Measurements from ENCODE around the gene TRMT44.
"Not testable (repeated sequence)": the region's sequence is repeated elsewhere in the genome, so short reads cannot be mapped to it uniquely, and the experiment has no call there.

Gene TRMT44

DNA sequence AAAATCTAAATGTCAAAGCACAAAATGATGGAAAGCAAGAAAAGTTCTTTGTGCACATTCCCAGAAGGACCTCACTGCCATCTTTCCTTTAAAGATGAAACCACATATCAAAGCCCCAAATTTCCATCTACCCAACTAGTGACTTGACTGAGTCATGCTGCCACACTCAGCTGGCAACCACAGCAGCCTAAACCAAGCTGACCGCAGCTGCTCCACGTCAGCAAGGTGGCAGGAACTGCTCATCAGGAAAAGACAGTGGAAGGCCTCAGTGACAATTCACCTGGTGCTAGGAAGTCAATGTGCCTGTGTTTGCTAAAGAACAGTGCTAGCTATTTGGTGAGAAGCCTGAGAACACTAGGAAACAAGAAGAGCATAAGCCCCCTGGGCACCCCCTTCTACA, 26.2 kb upstream of the TRMT44 start:
- H3K27ac ChIP-seq = no peak overlapping the region
- H3K4me1 ChIP-seq = peaks cover 37% of the 10 kb centered on the region
- no peaks in the 10 kb centered on the region for H3K9me3 ChIP-seq
- H3K27me3 ChIP-seq = no peaks in the 10 kb centered on the region
- peaks cover 38% of the 10 kb centered on the region for H3K36me3 ChIP-seq
- no peak overlapping the region for H3K4me3 ChIP-seq
- no peak overlapping the region for H3K4me2 ChIP-seq
- TF ChIP-seq Cebpa-rat (IDR thresholded peaks at IDR 0.05) = no peak
- H4K20me1 ChIP-seq = peaks cover 37% of the 10 kb centered on the region
- no peak overlapping the region for H3K9ac ChIP-seq

DNA sequence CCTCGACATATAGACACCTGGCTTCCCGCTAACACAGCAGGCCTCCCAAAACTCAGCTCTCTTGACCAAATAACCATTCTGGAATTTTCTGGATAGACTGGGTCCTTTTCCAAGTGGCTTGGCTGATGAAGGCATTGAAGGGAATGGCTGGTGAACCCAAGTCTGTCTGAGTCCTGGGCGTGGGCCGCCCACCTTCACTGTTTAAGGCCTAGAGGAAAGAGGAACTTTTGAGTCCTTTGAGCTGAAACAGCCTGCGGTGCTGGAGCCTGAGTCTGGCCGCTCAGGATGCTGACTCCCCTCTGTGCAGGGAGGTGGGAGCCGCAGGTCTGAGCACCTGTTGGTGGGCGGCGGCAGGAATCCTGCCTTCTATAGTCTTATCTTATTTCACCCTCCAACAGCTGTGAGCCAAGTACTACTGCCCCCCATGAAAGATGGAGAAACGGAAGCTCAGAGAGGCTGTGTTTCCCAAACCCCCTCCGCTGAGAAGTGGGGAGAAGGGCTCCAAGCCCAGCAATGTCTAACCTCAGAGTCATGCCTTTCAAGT, 23.4 kb upstream of the TRMT44 start:
- H3K27ac ChIP-seq = no peak overlapping the region
- no peaks in the 10 kb centered on the region for H3K27me3 ChIP-seq
- H4K20me1 ChIP-seq = peaks cover 34% of the 10 kb centered on the region
- no peak overlapping the region for H3K9ac ChIP-seq
- no peak overlapping the region for H3K4me2 ChIP-seq
- peaks cover 38% of the 10 kb centered on the region for H3K36me3 ChIP-seq
- TF ChIP-seq Cebpa-rat (IDR thresholded peaks at IDR 0.05) = no peak
- no peaks in the 10 kb centered on the region for H3K9me3 ChIP-seq
- H3K4me3 ChIP-seq = no peak overlapping the region
- peaks cover 11% of the 10 kb centered on the region for H3K4me1 ChIP-seq

DNA sequence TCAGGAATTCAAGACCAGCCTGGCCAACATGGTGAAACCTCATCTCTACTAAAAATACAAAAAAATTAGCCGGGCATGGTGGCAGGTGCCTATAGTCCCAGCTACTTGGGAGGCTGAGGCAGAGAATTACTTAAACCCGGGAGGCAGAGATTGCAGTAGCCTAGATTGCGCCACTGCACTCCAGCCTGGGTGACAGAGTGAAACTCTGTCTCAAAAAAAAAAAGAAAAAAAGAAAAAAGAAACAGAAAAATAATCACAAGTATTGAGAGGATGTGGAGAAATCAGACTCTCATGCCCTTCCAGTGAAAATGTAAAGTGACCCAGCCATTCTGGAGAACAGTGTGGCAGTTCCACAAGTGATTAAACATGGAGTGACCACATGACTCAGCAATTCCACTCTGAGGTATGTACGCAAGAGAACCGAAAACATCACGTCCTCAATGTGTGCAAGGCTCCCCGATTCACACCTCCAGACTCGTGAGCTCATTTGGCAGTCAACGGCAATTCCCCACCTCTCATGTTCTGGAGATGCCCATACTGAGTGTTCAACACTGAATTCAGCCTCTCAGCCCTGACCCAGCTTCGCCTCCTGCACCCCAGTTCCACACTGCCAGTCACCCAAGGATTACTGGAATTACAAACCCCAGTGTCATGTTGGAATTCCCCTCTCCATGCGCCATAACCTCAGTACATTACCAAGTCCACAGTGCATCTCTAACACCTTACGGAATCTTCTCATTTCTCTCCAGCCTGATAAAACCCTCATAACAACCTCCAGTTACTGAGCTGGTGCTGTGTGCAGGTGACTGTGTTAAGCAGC, 21.1 kb upstream of the TRMT44 start:
- Histone ChIP-seq H3K27ac (no peak overlapping the region), H3K9me3 (no peaks in the 10 kb centered on the region), H3K4me2 (no peak overlapping the region), H3K4me3 (no peak overlapping the region), H3K36me3 (peaks cover 35% of the 10 kb centered on the region), H3K27me3 (no peaks in the 10 kb centered on the region), H4K20me1 (peaks cover 43% of the 10 kb centered on the region), H3K4me1 (no peaks in the 10 kb centered on the region), H3K9ac (no peak overlapping the region)
- no peak for TF ChIP-seq Cebpa-rat (IDR thresholded peaks at IDR 0.05)

DNA sequence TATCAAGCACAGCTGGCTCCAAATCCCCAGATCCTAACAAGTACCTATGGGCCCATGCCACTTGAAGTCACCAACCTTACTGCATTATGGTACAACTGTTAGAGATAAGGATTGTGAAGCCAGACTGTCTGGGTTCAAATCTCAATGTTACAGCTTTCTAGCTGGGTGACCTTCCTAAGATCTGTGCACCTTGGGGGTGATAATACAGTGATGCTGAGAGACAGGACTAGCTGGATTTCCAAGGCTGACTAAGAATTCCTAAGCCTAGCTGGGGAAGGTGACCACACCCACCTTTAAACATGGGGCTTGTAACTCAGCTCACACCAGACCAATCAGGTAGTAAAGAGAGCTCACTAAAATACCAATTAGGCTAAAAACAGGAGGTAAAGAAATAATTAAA, 20.4 kb upstream of the TRMT44 start:
- H4K20me1 ChIP-seq = peaks cover 43% of the 10 kb centered on the region
- H3K4me3 ChIP-seq, H3K27ac ChIP-seq, H3K9ac ChIP-seq, H3K27me3 ChIP-seq, H3K9me3 ChIP-seq, H3K4me1 ChIP-seq, H3K4me2 ChIP-seq: not testable (repeated sequence)
- peaks cover 30% of the 10 kb centered on the region for H3K36me3 ChIP-seq

DNA sequence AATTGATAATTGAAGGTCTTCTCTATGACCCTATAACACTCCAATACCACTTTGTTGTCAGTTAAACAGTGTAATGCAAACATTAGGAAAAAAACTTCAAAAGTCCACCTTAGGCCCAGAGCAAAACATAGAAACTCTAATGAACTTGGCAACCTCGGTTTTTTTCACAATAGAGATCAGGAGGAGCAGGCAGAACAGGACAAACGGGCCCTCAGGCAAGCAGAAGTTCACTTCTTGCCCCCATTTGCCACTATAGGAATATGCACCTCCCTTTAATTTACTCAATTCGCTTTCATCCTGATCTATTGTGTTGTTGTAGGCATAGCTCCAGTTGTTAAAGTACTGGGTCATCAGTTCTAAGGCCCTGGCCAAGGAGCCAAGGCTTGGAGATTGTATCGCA, 18.2 kb upstream of the TRMT44 start:
- Histone ChIP-seq H3K9ac (no peak overlapping the region), H3K27ac (no peak overlapping the region)

DNA sequence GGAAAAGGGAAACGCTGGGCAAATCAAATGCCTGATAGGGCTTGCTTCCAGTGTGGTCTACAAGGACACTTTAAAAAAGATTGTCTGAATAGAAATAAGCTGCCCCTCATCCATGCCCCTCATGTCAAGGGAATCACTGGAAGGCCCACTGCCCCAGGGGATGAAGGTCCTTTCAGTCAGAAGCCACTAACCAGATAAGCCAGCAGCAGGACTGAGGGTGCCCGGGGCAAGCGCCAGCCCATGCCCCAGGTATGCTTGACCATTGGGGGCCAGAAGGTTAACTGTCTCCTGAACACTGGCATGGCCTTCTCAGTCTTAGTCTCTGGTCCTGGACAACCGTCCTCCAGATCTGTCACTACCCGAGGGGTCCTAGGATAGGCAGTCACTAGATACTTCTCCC, 17.8 kb upstream of the TRMT44 start:
- no peak overlapping the region for H3K27ac ChIP-seq

More for the DNA sequence above, 18.2 kb upstream of the TRMT44 start:
- Histone ChIP-seq H3K4me3 (no peak overlapping the region), H3K4me2 (no peak overlapping the region), H3K36me3 (peaks cover 11% of the 10 kb centered on the region; the same call in 1 of the 2 replicates), H3K27me3 (no peaks in the 10 kb centered on the region), H3K9me3 (no peaks in the 10 kb centered on the region), H4K20me1 (peaks cover 34% of the 10 kb centered on the region), H3K4me1 (peaks cover 6% of the 10 kb centered on the region)
- TF ChIP-seq Cebpa-rat (IDR thresholded peaks at IDR 0.05) = no peak

DNA sequence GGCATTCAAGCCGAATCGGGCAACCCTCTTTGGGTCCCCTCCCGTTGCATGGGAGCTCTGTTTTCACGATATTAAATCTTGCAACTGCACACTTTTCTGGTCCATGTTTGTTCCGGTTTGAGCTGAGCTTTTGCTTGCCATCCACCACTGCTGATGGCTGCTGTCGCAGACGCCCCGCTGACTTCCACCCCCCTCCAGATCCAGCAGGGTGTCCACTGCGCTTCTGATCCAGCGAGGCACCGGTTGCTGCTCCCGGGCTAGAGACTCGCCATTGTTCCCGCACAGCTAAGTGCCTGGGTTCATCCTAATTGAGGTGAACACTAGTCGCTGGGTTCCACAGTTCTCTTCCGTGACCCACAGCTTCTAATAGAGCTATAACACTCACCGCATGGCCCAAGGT, 13.3 kb upstream of the TRMT44 start:
- Histone ChIP-seq H3K27me3 (no peaks in the 10 kb centered on the region), H3K4me1 (peaks cover 19% of the 10 kb centered on the region), H3K4me2 (peak overlapping the region; percentile 100), H3K4me3 (peak overlapping the region; percentile 74), H3K9me3 (no peaks in the 10 kb centered on the region), H3K27ac (no peak overlapping the region), H4K20me1 (peaks cover 23% of the 10 kb centered on the region), H3K9ac (0 out of 2 replicates have a peak overlapping the region, but pooled peaks have one; percentile 77), H3K36me3 (peaks cover 11% of the 10 kb centered on the region; the same call in 1 of the 2 replicates)
- no peak for TF ChIP-seq Cebpa-rat (IDR thresholded peaks at IDR 0.05)

More for the DNA sequence above, 17.8 kb upstream of the TRMT44 start:
- no peak overlapping the region for H3K4me2 ChIP-seq
- no peaks in the 10 kb centered on the region for H3K27me3 ChIP-seq
- peaks cover 11% of the 10 kb centered on the region; the same call in 1 of the 2 replicates for H3K36me3 ChIP-seq
- no peak overlapping the region for H3K4me3 ChIP-seq
- peaks cover 34% of the 10 kb centered on the region for H4K20me1 ChIP-seq
- no peak overlapping the region for H3K9ac ChIP-seq
- H3K4me1 ChIP-seq = peaks cover 11% of the 10 kb centered on the region
- H3K9me3 ChIP-seq = no peaks in the 10 kb centered on the region
- no peak for TF ChIP-seq Cebpa-rat (IDR thresholded peaks at IDR 0.05)

DNA sequence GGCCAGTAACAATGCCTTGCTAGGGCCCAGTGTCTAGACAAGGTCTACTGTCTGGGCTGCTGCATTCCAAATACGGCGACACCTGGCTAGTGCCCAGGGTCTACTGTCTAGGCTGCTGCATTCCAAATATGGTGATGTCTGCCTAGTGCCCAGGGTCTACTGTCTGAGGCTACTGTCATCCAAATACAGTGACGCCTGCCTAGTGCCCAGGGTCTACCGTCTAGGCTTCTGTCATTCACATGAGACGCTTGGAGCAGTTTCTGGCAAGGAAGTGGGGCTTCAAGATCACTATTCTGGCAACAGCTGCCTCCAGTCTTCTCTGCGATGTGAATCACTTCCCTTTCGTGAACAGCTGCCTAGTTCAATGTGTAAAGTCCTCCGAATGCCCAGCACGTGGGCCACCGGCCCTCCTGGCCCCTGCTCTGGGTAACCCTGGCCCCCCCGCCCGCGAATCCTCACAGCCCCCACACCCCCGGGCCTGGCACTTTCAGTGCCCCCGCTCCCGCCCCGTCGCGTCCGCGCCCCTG, 12.8 kb upstream of the TRMT44 start:
- peak overlapping the region; percentile 77 for H3K9ac ChIP-seq
- H3K4me3 ChIP-seq = peak overlapping the region; percentile 74
- peaks cover 11% of the 10 kb centered on the region; the same call in 1 of the 2 replicates for H3K36me3 ChIP-seq
- peaks cover 17% of the 10 kb centered on the region for H4K20me1 ChIP-seq
- peak overlapping the region; percentile 71 for H3K27ac ChIP-seq
- H3K9me3 ChIP-seq = no peaks in the 10 kb centered on the region
- H3K4me1 ChIP-seq = peaks cover 19% of the 10 kb centered on the region
- H3K27me3 ChIP-seq = no peaks in the 10 kb centered on the region
- no peak for TF ChIP-seq Cebpa-rat (IDR thresholded peaks at IDR 0.05)
- H3K4me2 ChIP-seq = peak overlapping the region; percentile 100

DNA sequence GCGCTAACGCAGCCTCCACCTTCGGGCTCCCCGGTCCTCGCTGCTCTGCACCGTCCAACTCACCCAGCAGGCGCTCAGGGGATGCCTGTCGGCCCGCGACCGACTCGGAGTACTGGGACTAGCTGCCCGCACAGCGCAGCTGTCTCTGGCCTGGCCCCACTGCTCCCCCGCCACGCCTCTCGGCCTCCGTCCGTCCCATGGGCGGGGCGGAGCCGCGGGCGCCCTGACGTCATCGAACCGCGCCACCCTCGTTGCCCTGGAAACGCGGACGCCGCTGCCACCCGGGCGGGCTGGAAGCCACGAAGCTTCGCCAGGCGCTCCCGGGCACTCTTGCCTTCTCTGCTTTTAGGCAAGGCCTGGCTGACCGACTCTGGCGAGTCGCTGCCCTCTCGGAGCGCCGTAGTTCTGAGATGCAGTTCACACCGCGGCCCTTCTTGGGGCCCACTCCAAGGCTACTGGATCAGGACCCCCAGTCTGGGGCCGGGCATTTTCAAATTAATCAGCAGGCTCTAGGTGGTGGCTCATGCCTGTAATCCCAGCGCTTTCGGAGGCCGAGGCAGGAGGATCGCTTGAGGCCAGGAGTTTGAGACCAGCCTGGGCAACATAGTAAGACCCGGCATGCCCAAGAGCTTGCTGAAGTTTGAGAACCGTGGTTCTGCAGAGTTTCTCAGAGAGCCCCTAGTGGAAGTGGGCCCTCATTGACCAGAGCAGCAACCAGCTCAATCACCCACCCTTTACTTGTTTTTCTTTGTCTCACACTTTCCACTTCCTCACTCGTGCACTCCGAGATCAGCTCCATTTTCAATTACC, 12.1 kb upstream of the TRMT44 start:
- no peak for TF ChIP-seq Cebpa-rat (IDR thresholded peaks at IDR 0.05)
- peak overlapping the region; percentile 71 for H3K27ac ChIP-seq

More for the DNA sequence above, 12.1 kb upstream of the TRMT44 start:
- peaks cover 19% of the 10 kb centered on the region for H3K4me1 ChIP-seq
- no peaks in the 10 kb centered on the region for H3K9me3 ChIP-seq
- H4K20me1 ChIP-seq = peaks cover 15% of the 10 kb centered on the region
- peaks cover 11% of the 10 kb centered on the region; the same call in 1 of the 2 replicates for H3K36me3 ChIP-seq
- peak overlapping the region; percentile 100 for H3K4me2 ChIP-seq
- no peaks in the 10 kb centered on the region for H3K27me3 ChIP-seq
- peak overlapping the region; percentile 74 for H3K4me3 ChIP-seq
- H3K9ac ChIP-seq = peak overlapping the region; percentile 77

Measured in BLaER1 (cell line).